Measurements from ENCODE around the gene SPINK2. TPM values are rescaled to one million over a fixed set of nuclear protein-coding genes. Genes with fewer than 3 reads are reported as not detected.

Gene SPINK2
- total and polyA plus RNA-seq, 2 of the 8 experiments (the other 6 are each of a cell fraction or from before 2014, with no cell fraction given), result 0.89 to 1.4 TPM

DNA sequence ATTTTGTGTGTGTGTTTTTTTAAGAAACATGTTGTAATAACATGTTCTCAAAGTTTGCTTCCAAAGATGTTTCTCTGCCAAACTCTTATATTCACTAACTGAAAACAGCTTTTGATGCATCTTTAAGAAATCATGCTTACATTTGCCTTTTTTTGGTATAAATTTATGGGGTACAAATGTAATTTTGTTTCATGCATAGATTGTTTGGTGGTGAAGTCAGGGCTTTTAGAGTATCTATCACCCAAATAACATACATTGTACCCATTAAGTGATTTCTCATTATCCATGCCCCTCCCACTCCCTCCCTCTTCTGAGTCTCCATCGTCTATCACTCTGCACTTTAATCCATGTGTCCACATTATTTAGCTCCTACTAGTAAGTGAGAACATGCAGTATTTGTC, 30.8 kb downstream of the SPINK2 start:
- Histone ChIP-seq H3K23ac (ENCODE audit: insufficient read length) (no peak overlapping the region), H2BK120ac (replicated peaks; ENCODE audit: low read depth, low read length) (no peak overlapping the region), H3K4me1 (replicated peaks in 1 of 4; ENCODE audit: control insufficient read depth in 3 of 4, insufficient read depth in 4 of 4, low read length in 3 of 4) (peaks cover 0 to 7% (median 2%) of the 10 kb centered on the region in 4 experiments; a peak in 2 of 7 replicates), H3K79me1 (ENCODE audit: low read depth, low read length) (no peaks in the 10 kb centered on the region), H4K5ac (ENCODE audit: insufficient read length, low read depth, low read length) (no peak overlapping the region), H4K20me1 (replicated peaks in 1 of 2; ENCODE audit: control insufficient read depth in 1 of 2, insufficient read depth in 2 of 2, low read length in 2 of 2) (no peaks in the 10 kb centered on the region), H2BK15ac (ENCODE audit: low read length) (no peak overlapping the region), H3K56ac (replicated peaks; ENCODE audit: insufficient read length, low read depth, low read length) (no peak overlapping the region), H3K4me2 (ENCODE audit: insufficient read depth in 1 of 2, low read depth in 2 of 2, low read length in 2 of 2) (no peak overlapping the region), H3K27ac (ENCODE audit: low read depth, low read length) (no peak overlapping the region), H3K9me3 (ENCODE audit: insufficient read depth in 2 of 2, low read depth in 1 of 2, low read length in 1 of 2) (no peaks in the 10 kb centered on the region), H2AFZ (ENCODE audit: low read length) (no peak overlapping the region), H3K79me2 (ENCODE audit: control insufficient read depth in 1 of 2, insufficient read depth in 2 of 2, low read length in 2 of 2) (no peaks in the 10 kb centered on the region), H4K8ac (ENCODE audit: extremely low read depth, insufficient read depth, low read length) (no peak overlapping the region), H3K36me3 (ENCODE audit: control insufficient read depth in 2 of 4, insufficient read depth in 4 of 4, low read length in 3 of 4) (no peaks in the 10 kb centered on the region), H3K4me3 (ENCODE audit: extremely low read depth in 1 of 4, insufficient read depth in 2 of 4, low read depth in 3 of 4, low read length in 4 of 4) (no peak overlapping the region), H3K4ac (replicated peaks; ENCODE audit: insufficient read length, low read depth, low read length) (no peak overlapping the region), H3K18ac (ENCODE audit: extremely low read depth, low read length) (no peak overlapping the region), H2BK12ac (ENCODE audit: low read depth, low read length) (no peak overlapping the region), H3K14ac (ENCODE audit: insufficient read length) (no peak overlapping the region), H4K91ac (replicated peaks; ENCODE audit: insufficient read length, low read length) (no peak overlapping the region), H2AK5ac (ENCODE audit: low read depth, low read length) (no peak overlapping the region), H2BK5ac (ENCODE audit: low read depth, low read length) (no peak overlapping the region), H3K9ac (replicated peaks in 1 of 4; ENCODE audit: extremely low read depth in 1 of 4, low read depth in 3 of 4, low read length in 3 of 4) (no peak overlapping the region), H2BK20ac (ENCODE audit: low read length) (no peak overlapping the region), H3K23me2 (ENCODE audit: low read depth, low read length) (no peaks in the 10 kb centered on the region), H3K27me3 (replicated peaks in 1 of 4; ENCODE audit: control insufficient read depth in 3 of 4, extremely low read depth in 1 of 4, insufficient read depth in 3 of 4, low read length in 3 of 4) (no peaks in the 10 kb centered on the region)
- POLR2A ChIA-PET (ENCODE audit: partially characterized antibody), result no interaction called here
- FAIRE-seq (no peak), DNase-seq (ENCODE audit: low read depth in 1 of 2, low spot score in 2 of 2) (no peak)
- WGBS, 2 experiments (ENCODE audit: extremely low coverage in 1 of 2, insufficient coverage in 1 of 2, insufficient read length in 1 of 2, insufficient replicate concordance in 2 of 2, low coverage in 1 of 2, low lambda C conversion rate in 2 of 2, missing lambda C conversion rate in 1 of 2), result 89% methylated on average over 1 of the region's 1 CpG; no CpG with 5 or more reads in 1 of the 2 experiments
- CTCF ChIA-PET (ENCODE audit: partially characterized antibody), result interaction anchor here (1.3 kb wide), 1 partner anchor 18 kb away, joined by 3 read pairs; no protein-coding TSS in a partner anchor
- TF ChIP-seq MAX (IDR thresholded peaks at IDR 0.05) (no peak), TCF12 (IDR thresholded peaks at IDR 0.05; ENCODE audit: low read depth, low read length) (no peak), POLR2A (IDR thresholded peaks at IDR 0.05; ENCODE audit: control extremely low read depth in 1 of 2, low read depth in 2 of 2, low read length in 2 of 2) (no peak), EGR1 (IDR thresholded peaks at IDR 0.05; ENCODE audit: borderline replicate concordance, low read depth, low read length) (no peak), PHF8 (conservative IDR thresholded peaks at IDR 0.05; ENCODE audit: low read depth, low read length) (no peak), CREB1 (IDR thresholded peaks at IDR 0.05) (no peak), RXRA (IDR thresholded peaks at IDR 0.05; ENCODE audit: insufficient read depth, low read depth, low read length) (no peak), ATF3 (IDR thresholded peaks at IDR 0.05; ENCODE audit: insufficient read depth, low read depth, low read length) (no peak), TEAD4 (IDR thresholded peaks at IDR 0.05; ENCODE audit: low read depth, low read length) (no peak), HDAC6 (IDR thresholded peaks at IDR 0.05; ENCODE audit: low read depth, low read length) (no peak), FOSL1 (IDR thresholded peaks at IDR 0.05; ENCODE audit: insufficient read depth, low read depth, low read length) (no peak), BCL11A (IDR thresholded peaks at IDR 0.05; ENCODE audit: low read depth in 2 of 2, low read length in 2 of 2) (no peak)
- TF ChIP-seq, protein P1, sequence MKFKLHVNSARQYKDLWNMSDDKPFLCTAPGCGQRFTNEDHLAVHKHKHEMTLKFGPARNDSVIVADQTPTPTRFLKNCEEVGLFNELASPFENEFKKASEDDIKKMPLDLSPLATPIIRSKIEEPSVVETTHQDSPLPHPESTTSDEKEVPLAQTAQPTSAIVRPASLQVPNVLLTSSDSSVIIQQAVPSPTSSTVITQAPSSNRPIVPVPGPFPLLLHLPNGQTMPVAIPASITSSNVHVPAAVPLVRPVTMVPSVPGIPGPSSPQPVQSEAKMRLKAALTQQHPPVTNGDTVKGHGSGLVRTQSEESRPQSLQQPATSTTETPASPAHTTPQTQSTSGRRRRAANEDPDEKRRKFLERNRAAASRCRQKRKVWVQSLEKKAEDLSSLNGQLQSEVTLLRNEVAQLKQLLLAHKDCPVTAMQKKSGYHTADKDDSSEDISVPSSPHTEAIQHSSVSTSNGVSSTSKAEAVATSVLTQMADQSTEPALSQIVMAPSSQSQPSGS (IDR thresholded peaks at IDR 0.05; ENCODE audit: low read length), result no peak

Data from H1 (cell line).